ENCODE data around the gene EYA2. TPM values are rescaled to one million over a fixed set of nuclear protein-coding genes. Genes with fewer than 3 reads are reported as not detected.

The EYA2 gene
- total and polyA plus RNA-seq, 2 donors (not counting 3 experiments of a cell fraction or from before 2014, with no cell fraction given), result not detected

GRCh38 chr20:47061549-47061948 is 166.9 kb downstream of the EYA2 start:
- Histone ChIP-seq H3K9me1 (replicated peaks; ENCODE audit: control insufficient read depth, extremely low read depth, insufficient read depth, low read length) (no peaks in the 10 kb centered on the region), H3K9me3 (replicated peaks; ENCODE audit: control insufficient read depth, insufficient read depth, low read length) (no peaks in the 10 kb centered on the region), H3K27ac (ENCODE audit: insufficient read depth, low read depth, low read length) (no peak overlapping the region), H4K20me1 (replicated peaks; ENCODE audit: control insufficient read depth, extremely low read depth, insufficient read depth, low read length) (no peaks in the 10 kb centered on the region), H3K79me2 (ENCODE audit: control insufficient read depth, insufficient read depth, low read length) (no peaks in the 10 kb centered on the region), H3K27me3 (ENCODE audit: control insufficient read depth in 2 of 2, insufficient read depth in 2 of 2, low read length in 2 of 2) (no peaks in the 10 kb centered on the region), H2AFZ (ENCODE audit: low read depth, low read length) (no peak overlapping the region), H3K4me1 (ENCODE audit: control insufficient read depth, extremely low read depth, insufficient read depth, low read length) (no peaks in the 10 kb centered on the region), H3K4me3 (replicated peaks in 1 of 3; ENCODE audit: insufficient read depth in 1 of 3, low read depth in 1 of 3, low read length in 3 of 3) (no peak overlapping the region), H3K9ac (replicated peaks; ENCODE audit: extremely low read depth, insufficient read depth, low read length) (no peak overlapping the region), H3K36me3 (ENCODE audit: control insufficient read depth in 2 of 2, extremely low read depth in 1 of 2, insufficient read depth in 2 of 2, low read length in 2 of 2) (no peaks in the 10 kb centered on the region), H3K4me2 (ENCODE audit: insufficient read depth, low read length) (no peak overlapping the region)
- no peak for FAIRE-seq
- DNase-seq (ENCODE audit: low read depth, low spot score), result no peak
- ChIA-PET POLR2A (no interaction called here), CTCF (no interaction called here)
- TF ChIP-seq MAX (IDR thresholded peaks at IDR 0.05; ENCODE audit: insufficient read depth, insufficient read length) (no peak), EZH2 (IDR thresholded peaks at IDR 0.05; ENCODE audit: borderline replicate concordance, low read depth, low read length, severe bottlenecking) (no peak), MYC (IDR thresholded peaks at IDR 0.05; ENCODE audit: low read depth, low read length) (no peak), CTCF (IDR thresholded peaks at IDR 0.05; ENCODE audit: extremely low read depth in 1 of 2, insufficient read depth in 1 of 2, low read depth in 1 of 2, low read length in 2 of 2) (no peak), JUN (IDR thresholded peaks at IDR 0.05; ENCODE audit: borderline replicate concordance, insufficient read depth, insufficient read length, low read depth) (no peak), POLR2A (IDR thresholded peaks at IDR 0.05; ENCODE audit: low read depth, low read length) (no peak), FOS (IDR thresholded peaks at IDR 0.05; ENCODE audit: borderline replicate concordance, insufficient read depth, low read length) (no peak), GATA2 (IDR thresholded peaks at IDR 0.05; ENCODE audit: insufficient read depth, insufficient read length, low read depth, low read length) (no peak), POLR2AphosphoS5 (IDR thresholded peaks at IDR 0.05; ENCODE audit: insufficient read depth, low read depth, low read length) (no peak)
- intact Hi-C loops (cut with micrococcal nuclease), result no loop called here
- no TSS peak for BruUV-seq (replicated peaks)
- dilution Hi-C loops (cut with MboI; ENCODE audit: extremely low pct_ligation_motif_present, low sequenced_read_pairs), result no loop called here

Measured in endothelial cell of umbilical vein (primary cell).